ENCODE data around the gene CALML6.
A peak's percentile ranks its signal among the peaks of the same experiment; 100 is the strongest.

CALML6 gene

DNA sequence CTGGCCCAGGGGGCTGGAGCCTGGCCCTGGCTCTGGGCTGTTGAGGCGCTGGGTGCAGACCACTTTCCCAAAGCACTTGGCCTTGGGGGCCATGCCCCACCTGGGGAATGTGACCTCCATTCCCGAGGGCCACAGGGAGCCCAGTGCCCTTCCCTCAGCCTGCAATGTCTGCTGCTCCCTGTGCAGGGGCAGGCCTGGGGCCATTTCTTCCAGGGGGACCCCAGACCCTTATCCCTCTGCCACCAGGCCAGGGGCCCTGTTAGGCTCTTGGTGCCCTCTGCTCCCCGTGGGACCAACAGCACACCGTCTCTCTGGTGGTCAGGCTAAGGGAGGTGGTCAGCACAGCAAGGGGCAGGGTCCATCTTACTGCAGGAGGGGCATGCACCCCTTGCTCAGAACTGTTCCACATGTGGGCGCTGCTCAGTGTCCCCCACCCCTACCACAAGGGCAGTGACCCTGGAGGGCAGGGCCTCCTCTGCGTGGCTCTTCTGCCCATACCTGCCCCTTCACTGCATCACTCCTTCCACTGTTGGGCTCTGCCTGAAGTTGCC, 5.1 kb downstream of the CALML6 start:
- WGBS, 2 experiments = 88 to 89% methylated on average over 6 of the region's 6 CpGs
- peaks cover 16% of the 10 kb centered on the region for H3K4me1 ChIP-seq (ENCODE audit: control insufficient read depth, insufficient read depth, low read length)
- peaks cover 13% of the 10 kb centered on the region for H3K27me3 ChIP-seq (ENCODE audit: control insufficient read depth, insufficient read depth, low read length, poor library complexity, severe bottlenecking)
- peak overlapping the region; percentile 16 for H3K4me3 ChIP-seq (ENCODE audit: insufficient read depth, low read depth, low read length)
- no peaks in the 10 kb centered on the region for H3K36me3 ChIP-seq (ENCODE audit: control insufficient read depth, insufficient read depth, low read length)
- no peak overlapping the region for H3K27ac ChIP-seq (ENCODE audit: insufficient read depth, low read depth, low read length, poor library complexity, severe bottlenecking)
- no peaks in the 10 kb centered on the region for H3K9me3 ChIP-seq (ENCODE audit: control insufficient read depth, low read length)

- Histone ChIP-seq H3K4me1 (ENCODE audit: control insufficient read depth, insufficient read depth, low read length) (peaks cover 16% of the 10 kb centered on the region), H3K4me3 (ENCODE audit: insufficient read depth, low read depth, low read length) (no peak overlapping the region), H3K27me3 (ENCODE audit: control insufficient read depth, insufficient read depth, low read length, poor library complexity, severe bottlenecking) (peaks cover 13% of the 10 kb centered on the region), H3K9me3 (ENCODE audit: control insufficient read depth, low read length) (no peaks in the 10 kb centered on the region), H3K27ac (ENCODE audit: insufficient read depth, low read depth, low read length, poor library complexity, severe bottlenecking) (no peak overlapping the region), H3K36me3 (ENCODE audit: control insufficient read depth, insufficient read depth, low read length) (no peaks in the 10 kb centered on the region)
- 92 to 93% methylated on average over 27 of the region's 27 CpGs for WGBS, 2 experiments
Measured at GRCh38 chr1:1920608-1921458, 5.8 kb downstream of the CALML6 start.

DNA sequence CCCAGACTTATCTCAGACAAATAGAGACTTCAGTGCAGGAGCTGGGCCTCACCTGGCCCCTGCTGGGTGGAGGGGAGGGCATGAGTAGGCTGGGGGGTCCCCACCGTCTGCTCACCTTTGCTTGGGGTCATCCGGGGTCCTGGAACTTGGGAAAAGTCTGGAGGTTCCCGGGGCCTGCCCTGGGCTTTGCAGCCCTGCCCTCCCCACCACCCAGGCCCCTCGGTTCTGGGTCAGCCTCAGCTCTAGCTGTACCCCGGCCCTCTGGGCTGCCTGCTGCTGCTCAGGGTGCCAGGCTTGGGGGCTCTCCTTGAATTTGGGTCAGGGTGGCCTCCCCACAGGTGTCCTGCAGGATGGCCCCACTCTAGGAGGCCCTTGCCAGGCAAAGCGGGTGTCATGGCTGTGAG, 6.4 kb downstream of the CALML6 start:
- Histone ChIP-seq H3K27me3 (ENCODE audit: control insufficient read depth, insufficient read depth, low read length, poor library complexity, severe bottlenecking) (peaks cover 13% of the 10 kb centered on the region), H3K4me3 (ENCODE audit: insufficient read depth, low read depth, low read length) (no peak overlapping the region), H3K27ac (ENCODE audit: insufficient read depth, low read depth, low read length, poor library complexity, severe bottlenecking) (no peak overlapping the region), H3K9me3 (ENCODE audit: control insufficient read depth, low read length) (no peaks in the 10 kb centered on the region), H3K36me3 (ENCODE audit: control insufficient read depth, insufficient read depth, low read length) (no peaks in the 10 kb centered on the region), H3K4me1 (ENCODE audit: control insufficient read depth, insufficient read depth, low read length) (peaks cover 16% of the 10 kb centered on the region)
- 92 to 93% methylated on average over 6 of the region's 6 CpGs for WGBS, 2 experiments

GRCh38 chr1:1921901-1922701, 7.0 kb downstream of the CALML6 start:
- no peaks in the 10 kb centered on the region for H3K9me3 ChIP-seq (ENCODE audit: control insufficient read depth, low read length)
- H3K27ac ChIP-seq (ENCODE audit: insufficient read depth, low read depth, low read length, poor library complexity, severe bottlenecking) = no peak overlapping the region
- WGBS, 2 experiments = 94% methylated on average over 16 of the region's 16 CpGs
- H3K4me3 ChIP-seq (ENCODE audit: insufficient read depth, low read depth, low read length) = no peak overlapping the region
- H3K36me3 ChIP-seq (ENCODE audit: control insufficient read depth, insufficient read depth, low read length) = no peaks in the 10 kb centered on the region
- H3K4me1 ChIP-seq (ENCODE audit: control insufficient read depth, insufficient read depth, low read length) = peaks cover 16% of the 10 kb centered on the region
- peaks cover 13% of the 10 kb centered on the region for H3K27me3 ChIP-seq (ENCODE audit: control insufficient read depth, insufficient read depth, low read length, poor library complexity, severe bottlenecking)

DNA sequence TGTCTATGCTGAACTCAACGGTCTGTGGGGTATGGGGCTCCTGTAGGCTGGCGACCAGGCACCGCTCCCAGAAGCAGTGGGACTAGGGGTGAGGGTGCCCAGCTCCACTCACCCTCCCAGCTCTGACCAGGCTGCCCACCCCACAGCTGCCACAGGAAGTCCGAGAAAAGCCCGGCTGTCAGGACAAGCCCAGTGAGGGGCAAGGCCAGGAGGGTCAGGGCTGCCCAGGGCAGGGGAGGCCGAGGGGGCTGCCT, 7.6 kb downstream of the CALML6 start:
- Histone ChIP-seq H3K27ac (ENCODE audit: insufficient read depth, low read depth, low read length, poor library complexity, severe bottlenecking) (no peak overlapping the region), H3K9me3 (ENCODE audit: control insufficient read depth, low read length) (no peaks in the 10 kb centered on the region)

DNA sequence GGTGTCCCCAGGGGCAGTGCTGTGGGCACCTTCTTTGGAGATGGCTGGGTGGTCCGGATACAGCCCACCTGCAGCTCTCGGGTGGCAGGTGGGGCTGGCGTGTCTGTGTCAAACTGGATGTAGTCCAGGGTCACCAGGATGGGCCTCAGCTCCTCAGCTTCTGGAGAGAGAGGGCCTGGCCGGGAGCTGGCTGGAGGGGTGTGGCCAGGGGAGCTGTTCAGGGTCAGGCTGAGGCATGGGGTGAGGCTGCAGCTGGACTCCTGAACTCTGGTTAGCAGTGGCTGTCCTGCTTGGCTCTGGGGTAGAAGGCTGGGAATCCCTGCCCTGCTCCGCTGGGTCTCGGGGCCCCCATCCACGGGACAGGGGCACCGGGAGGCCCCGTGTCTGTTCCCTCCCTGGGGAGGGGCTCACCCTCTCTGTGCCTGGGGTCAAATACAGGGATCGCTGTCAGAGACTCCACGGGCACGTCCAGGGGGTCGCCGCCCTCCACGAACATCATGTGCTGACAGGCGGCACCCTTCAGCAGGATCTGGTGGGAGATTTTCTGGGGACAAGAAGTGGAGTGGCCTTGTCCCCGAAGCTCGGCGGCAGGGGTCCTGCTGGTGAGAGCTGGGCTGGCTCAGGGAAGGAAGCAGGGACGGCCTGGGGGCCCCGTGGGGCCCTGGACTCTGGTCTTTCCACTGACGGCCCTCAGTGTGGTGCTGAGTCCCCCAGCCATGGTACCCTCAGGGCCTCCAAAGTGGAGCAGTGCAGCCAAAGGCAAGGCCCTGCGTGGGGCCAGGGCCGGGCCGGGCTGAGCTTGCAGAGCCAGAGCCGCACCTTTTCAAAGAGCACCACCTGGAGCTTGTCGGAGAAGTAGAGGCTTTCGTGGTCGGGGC, 8.1 kb downstream of the CALML6 start:
- Histone ChIP-seq H3K9me3 (ENCODE audit: control insufficient read depth, low read length) (no peaks in the 10 kb centered on the region), H3K4me1 (ENCODE audit: control insufficient read depth, insufficient read depth, low read length) (peaks cover 16% of the 10 kb centered on the region), H3K36me3 (ENCODE audit: control insufficient read depth, insufficient read depth, low read length) (no peaks in the 10 kb centered on the region), H3K27me3 (ENCODE audit: control insufficient read depth, insufficient read depth, low read length, poor library complexity, severe bottlenecking) (peaks cover 8% of the 10 kb centered on the region), H3K27ac (ENCODE audit: insufficient read depth, low read depth, low read length, poor library complexity, severe bottlenecking) (no peak overlapping the region), H3K4me3 (ENCODE audit: insufficient read depth, low read depth, low read length) (no peak overlapping the region)
- 86% methylated on average over 29 of the region's 29 CpGs for WGBS, 2 experiments

More for the DNA sequence above, 7.6 kb downstream of the CALML6 start:
- no peak overlapping the region for H3K4me3 ChIP-seq (ENCODE audit: insufficient read depth, low read depth, low read length)
- no peaks in the 10 kb centered on the region for H3K36me3 ChIP-seq (ENCODE audit: control insufficient read depth, insufficient read depth, low read length)
- peaks cover 13% of the 10 kb centered on the region for H3K27me3 ChIP-seq (ENCODE audit: control insufficient read depth, insufficient read depth, low read length, poor library complexity, severe bottlenecking)
- 91 to 95% methylated on average over 6 of the region's 6 CpGs for WGBS, 2 experiments
- peaks cover 16% of the 10 kb centered on the region for H3K4me1 ChIP-seq (ENCODE audit: control insufficient read depth, insufficient read depth, low read length)

GRCh38 chr1:1924386-1924785, 9.3 kb downstream of the CALML6 start:
- H3K27me3 ChIP-seq (ENCODE audit: control insufficient read depth, insufficient read depth, low read length, poor library complexity, severe bottlenecking) = no peaks in the 10 kb centered on the region
- H3K4me1 ChIP-seq (ENCODE audit: control insufficient read depth, insufficient read depth, low read length) = peaks cover 8% of the 10 kb centered on the region
- no peaks in the 10 kb centered on the region for H3K36me3 ChIP-seq (ENCODE audit: control insufficient read depth, insufficient read depth, low read length)
- H3K9me3 ChIP-seq (ENCODE audit: control insufficient read depth, low read length) = no peaks in the 10 kb centered on the region
- 87 to 89% methylated on average over 17 of the region's 18 CpGs for WGBS, 2 experiments
- no peak overlapping the region for H3K27ac ChIP-seq (ENCODE audit: insufficient read depth, low read depth, low read length, poor library complexity, severe bottlenecking)
- H3K4me3 ChIP-seq (ENCODE audit: insufficient read depth, low read depth, low read length) = no peak overlapping the region

GRCh38 chr1:1924849-1925248, 9.8 kb downstream of the CALML6 start:
- Histone ChIP-seq H3K27me3 (ENCODE audit: control insufficient read depth, insufficient read depth, low read length, poor library complexity, severe bottlenecking) (no peaks in the 10 kb centered on the region), H3K9me3 (ENCODE audit: control insufficient read depth, low read length) (no peaks in the 10 kb centered on the region), H3K36me3 (ENCODE audit: control insufficient read depth, insufficient read depth, low read length) (no peaks in the 10 kb centered on the region), H3K4me3 (ENCODE audit: insufficient read depth, low read depth, low read length) (no peak overlapping the region), H3K27ac (ENCODE audit: insufficient read depth, low read depth, low read length, poor library complexity, severe bottlenecking) (no peak overlapping the region), H3K4me1 (ENCODE audit: control insufficient read depth, insufficient read depth, low read length) (peaks cover 8% of the 10 kb centered on the region)
- WGBS, 2 experiments = 96% methylated on average over 21 of the region's 21 CpGs

DNA sequence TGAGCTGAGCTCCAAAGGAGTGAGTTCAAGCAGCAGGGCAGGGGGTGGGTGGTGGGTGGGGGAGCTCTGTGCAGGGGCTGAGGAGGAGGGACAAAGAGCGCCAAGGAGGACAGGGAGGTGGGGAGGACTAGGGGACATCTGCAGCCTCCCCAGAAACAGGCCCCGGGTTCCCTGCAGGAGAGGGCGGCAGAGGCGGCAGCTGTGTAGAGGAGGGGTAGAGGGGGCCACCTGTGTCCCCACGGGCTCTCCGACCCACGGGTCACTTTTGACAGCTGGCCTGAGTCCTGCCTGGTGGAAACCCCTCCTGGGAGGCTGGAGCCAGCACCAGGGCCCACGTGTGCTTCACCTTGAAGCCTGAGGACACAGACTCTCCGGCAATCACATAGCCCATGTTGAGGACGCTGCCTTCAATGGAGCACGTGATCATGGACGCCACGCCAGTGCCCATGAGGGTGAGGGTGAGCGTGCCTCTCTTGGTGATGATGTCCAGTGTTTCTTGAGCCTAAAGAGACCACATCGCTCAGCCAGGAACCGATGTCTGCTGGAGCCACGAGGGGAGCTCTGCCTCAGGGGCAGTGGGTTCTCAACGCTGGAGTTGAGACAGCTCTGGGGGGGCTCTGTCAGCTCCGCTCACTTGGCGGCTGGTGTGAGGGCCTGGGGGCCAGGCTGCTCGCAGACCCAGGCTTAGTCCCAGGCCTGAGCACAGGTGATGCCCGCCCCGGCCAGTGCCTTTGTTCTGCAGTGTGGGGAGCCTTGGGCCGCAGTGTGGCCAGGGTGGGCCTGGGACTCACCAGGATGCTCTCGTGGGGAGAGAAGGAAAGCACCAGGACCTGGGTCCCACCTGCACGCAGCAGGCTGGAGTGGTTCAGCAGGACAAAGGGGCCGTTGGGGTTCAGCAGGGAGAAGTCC, 10.6 kb downstream of the CALML6 start:
- H3K36me3 ChIP-seq (ENCODE audit: control insufficient read depth, insufficient read depth, low read length) = no peaks in the 10 kb centered on the region
- no peak overlapping the region for H3K4me3 ChIP-seq (ENCODE audit: insufficient read depth, low read depth, low read length)
- H3K27me3 ChIP-seq (ENCODE audit: control insufficient read depth, insufficient read depth, low read length, poor library complexity, severe bottlenecking) = no peaks in the 10 kb centered on the region
- peaks cover 8% of the 10 kb centered on the region for H3K4me1 ChIP-seq (ENCODE audit: control insufficient read depth, insufficient read depth, low read length)
- H3K27ac ChIP-seq (ENCODE audit: insufficient read depth, low read depth, low read length, poor library complexity, severe bottlenecking) = no peak overlapping the region
- 92 to 94% methylated on average over 27 of the region's 27 CpGs for WGBS, 2 experiments
- no peaks in the 10 kb centered on the region for H3K9me3 ChIP-seq (ENCODE audit: control insufficient read depth, low read length)

Data from ectodermal cell (in vitro differentiated cells).